ENCODE results near the gene MMP28.

MMP28 gene

GRCh38 chr17:35808962-35809854 is 13.8 kb upstream of the MMP28 start, which contains the start of gene TAF15:
Gene TAF15 (plus strand): TSS chr17:35809484. CDS start chr17:35809570, 86 bp downstream.
- peak within 1 kb of the TSS; percentile 91 for H3K4me3 Mint-ChIP-seq
- H3K27me3 Mint-ChIP-seq (ENCODE audit: low read depth) = no peaks in the 10 kb centered on the region
- peak within 1 kb of the TSS; percentile 98 for H3K27ac Mint-ChIP-seq
- H3K36me3 Mint-ChIP-seq (ENCODE audit: low read depth) = peaks cover 8% of the 10 kb centered on the region
- H3K9me3 Mint-ChIP-seq = no peaks in the 10 kb centered on the region
- H3K4me1 Mint-ChIP-seq (ENCODE audit: low read depth) = peaks cover 44% of the 10 kb centered on the region

GRCh38 chr17:35808240-35808961 is 13.0 kb upstream of the MMP28 start:
- Mint-ChIP-seq H3K36me3 (ENCODE audit: low read depth) (peaks cover 8% of the 10 kb centered on the region), H3K27me3 (ENCODE audit: low read depth) (peaks cover 1% of the 10 kb centered on the region), H3K4me3 (peak overlapping the region; percentile 91), H3K27ac (peak overlapping the region; percentile 98), H3K9me3 (no peaks in the 10 kb centered on the region), H3K4me1 (ENCODE audit: low read depth) (peaks cover 39% of the 10 kb centered on the region)

GRCh38 chr17:35807371-35808144 is 12.1 kb upstream of the MMP28 start:
- no peaks in the 10 kb centered on the region for H3K9me3 Mint-ChIP-seq

GRCh38 chr17:35804658-35805192 is 9.3 kb upstream of the MMP28 start:
- H3K4me3 Mint-ChIP-seq = no peak overlapping the region
- H3K27me3 Mint-ChIP-seq (ENCODE audit: low read depth) = peaks cover 7% of the 10 kb centered on the region
- peak overlapping the region; percentile 16 for H3K27ac Mint-ChIP-seq
- peaks cover 29% of the 10 kb centered on the region for H3K4me1 Mint-ChIP-seq (ENCODE audit: low read depth)
- no peaks in the 10 kb centered on the region for H3K9me3 Mint-ChIP-seq
- H3K36me3 Mint-ChIP-seq (ENCODE audit: low read depth) = no peaks in the 10 kb centered on the region

More at GRCh38 chr17:35807371-35808144, 12.1 kb upstream of the MMP28 start:
- Mint-ChIP-seq H3K4me3 (peak overlapping the region; percentile 91), H3K4me1 (ENCODE audit: low read depth) (peaks cover 35% of the 10 kb centered on the region), H3K27me3 (ENCODE audit: low read depth) (peaks cover 3% of the 10 kb centered on the region), H3K27ac (peak overlapping the region; percentile 98), H3K36me3 (ENCODE audit: low read depth) (peaks cover 8% of the 10 kb centered on the region)

- no peak overlapping the region for H3K4me3 Mint-ChIP-seq
Observed at GRCh38 chr17:35801583-35802224, 6.3 kb upstream of the MMP28 start.

GRCh38 chr17:35799942-35800341 is 4.5 kb upstream of the MMP28 start:
- Mint-ChIP-seq H3K4me3 (no peak overlapping the region), H3K27me3 (ENCODE audit: low read depth) (peaks cover 44% of the 10 kb centered on the region), H3K27ac (no peak overlapping the region), H3K4me1 (ENCODE audit: low read depth) (peaks cover 17% of the 10 kb centered on the region), H3K36me3 (ENCODE audit: low read depth) (no peaks in the 10 kb centered on the region), H3K9me3 (no peaks in the 10 kb centered on the region)

More at GRCh38 chr17:35801583-35802224, 6.3 kb upstream of the MMP28 start:
- H3K27ac Mint-ChIP-seq = no peak overlapping the region
- no peaks in the 10 kb centered on the region for H3K36me3 Mint-ChIP-seq (ENCODE audit: low read depth)
- peaks cover 32% of the 10 kb centered on the region for H3K27me3 Mint-ChIP-seq (ENCODE audit: low read depth)
- H3K4me1 Mint-ChIP-seq (ENCODE audit: low read depth) = peaks cover 12% of the 10 kb centered on the region
- H3K9me3 Mint-ChIP-seq = no peaks in the 10 kb centered on the region

GRCh38 chr17:35797918-35798317 is 2.5 kb upstream of the MMP28 start:
- Mint-ChIP-seq H3K9me3 (no peaks in the 10 kb centered on the region), H3K4me3 (no peak overlapping the region), H3K27ac (no peak overlapping the region), H3K27me3 (ENCODE audit: low read depth) (peaks cover 60% of the 10 kb centered on the region), H3K36me3 (ENCODE audit: low read depth) (no peaks in the 10 kb centered on the region), H3K4me1 (ENCODE audit: low read depth) (peaks cover 14% of the 10 kb centered on the region)

GRCh38 chr17:35797370-35797769 is 1.9 kb upstream of the MMP28 start:
- Mint-ChIP-seq H3K9me3 (no peaks in the 10 kb centered on the region), H3K27me3 (ENCODE audit: low read depth) (peaks cover 64% of the 10 kb centered on the region), H3K36me3 (ENCODE audit: low read depth) (no peaks in the 10 kb centered on the region)

GRCh38 chr17:35796942-35797341 is 1.5 kb upstream of the MMP28 start:
- Mint-ChIP-seq H3K36me3 (ENCODE audit: low read depth) (no peaks in the 10 kb centered on the region), H3K9me3 (no peaks in the 10 kb centered on the region), H3K4me1 (ENCODE audit: low read depth) (peaks cover 14% of the 10 kb centered on the region), H3K4me3 (no peak overlapping the region), H3K27ac (no peak overlapping the region), H3K27me3 (ENCODE audit: low read depth) (peaks cover 69% of the 10 kb centered on the region)

More at GRCh38 chr17:35797370-35797769, 1.9 kb upstream of the MMP28 start:
- no peak overlapping the region for H3K27ac Mint-ChIP-seq
- H3K4me3 Mint-ChIP-seq = no peak overlapping the region
- peaks cover 14% of the 10 kb centered on the region for H3K4me1 Mint-ChIP-seq (ENCODE audit: low read depth)

- Mint-ChIP-seq H3K27ac (no peak overlapping the region), H3K4me1 (ENCODE audit: low read depth) (peaks cover 9% of the 10 kb centered on the region), H3K4me3 (peak overlapping the region; percentile 74), H3K36me3 (ENCODE audit: low read depth) (no peaks in the 10 kb centered on the region), H3K27me3 (ENCODE audit: low read depth) (peaks cover 70% of the 10 kb centered on the region), H3K9me3 (no peaks in the 10 kb centered on the region)
Observed at GRCh38 chr17:35795871-35796265, 427 bp upstream of the MMP28 start.

- no peaks in the 10 kb centered on the region for H3K9me3 Mint-ChIP-seq
- no peaks in the 10 kb centered on the region for H3K36me3 Mint-ChIP-seq (ENCODE audit: low read depth)
- peak overlapping the region; percentile 22 for H3K4me3 Mint-ChIP-seq
- H3K4me1 Mint-ChIP-seq (ENCODE audit: low read depth) = peaks cover 9% of the 10 kb centered on the region
- H3K27me3 Mint-ChIP-seq (ENCODE audit: low read depth) = peaks cover 72% of the 10 kb centered on the region
- H3K27ac Mint-ChIP-seq = no peak overlapping the region
Observed at GRCh38 chr17:35793257-35793656, 2.2 kb downstream of the MMP28 start.

GRCh38 chr17:35791681-35792350 is 3.6 kb downstream of the MMP28 start:
- Mint-ChIP-seq H3K27me3 (ENCODE audit: low read depth) (peaks cover 70% of the 10 kb centered on the region), H3K36me3 (ENCODE audit: low read depth) (no peaks in the 10 kb centered on the region), H3K4me1 (ENCODE audit: low read depth) (peaks cover 9% of the 10 kb centered on the region), H3K9me3 (no peaks in the 10 kb centered on the region), H3K27ac (no peak overlapping the region), H3K4me3 (no peak overlapping the region)

GRCh38 chr17:35790841-35791240 is 4.6 kb downstream of the MMP28 start:
- no peaks in the 10 kb centered on the region for H3K9me3 Mint-ChIP-seq
- H3K27me3 Mint-ChIP-seq (ENCODE audit: low read depth) = peaks cover 67% of the 10 kb centered on the region
- H3K4me1 Mint-ChIP-seq (ENCODE audit: low read depth) = peaks cover 3% of the 10 kb centered on the region

More at GRCh38 chr17:35790841-35791240, 4.6 kb downstream of the MMP28 start:
- no peak overlapping the region for H3K27ac Mint-ChIP-seq
- no peaks in the 10 kb centered on the region for H3K36me3 Mint-ChIP-seq (ENCODE audit: low read depth)
- H3K4me3 Mint-ChIP-seq = no peak overlapping the region
